HG03060 (cell line): ENCODE measurements around the gene CASP10.
"Not testable (repeated sequence)": the region's sequence is repeated elsewhere in the genome, so short reads cannot be mapped to it uniquely, and the experiment has no call there.

Experiments
- ATAC-seq: cut with Tn5 transposase; IDR thresholded peaks from one replicate; pipeline ENCODE4 v1.9.1; 2021; ENCODE audit warnings: low read depth, moderate number of reproducible peaks; ENCODE audit not compliant: unreplicated experiment

Gene CASP10

DNA sequence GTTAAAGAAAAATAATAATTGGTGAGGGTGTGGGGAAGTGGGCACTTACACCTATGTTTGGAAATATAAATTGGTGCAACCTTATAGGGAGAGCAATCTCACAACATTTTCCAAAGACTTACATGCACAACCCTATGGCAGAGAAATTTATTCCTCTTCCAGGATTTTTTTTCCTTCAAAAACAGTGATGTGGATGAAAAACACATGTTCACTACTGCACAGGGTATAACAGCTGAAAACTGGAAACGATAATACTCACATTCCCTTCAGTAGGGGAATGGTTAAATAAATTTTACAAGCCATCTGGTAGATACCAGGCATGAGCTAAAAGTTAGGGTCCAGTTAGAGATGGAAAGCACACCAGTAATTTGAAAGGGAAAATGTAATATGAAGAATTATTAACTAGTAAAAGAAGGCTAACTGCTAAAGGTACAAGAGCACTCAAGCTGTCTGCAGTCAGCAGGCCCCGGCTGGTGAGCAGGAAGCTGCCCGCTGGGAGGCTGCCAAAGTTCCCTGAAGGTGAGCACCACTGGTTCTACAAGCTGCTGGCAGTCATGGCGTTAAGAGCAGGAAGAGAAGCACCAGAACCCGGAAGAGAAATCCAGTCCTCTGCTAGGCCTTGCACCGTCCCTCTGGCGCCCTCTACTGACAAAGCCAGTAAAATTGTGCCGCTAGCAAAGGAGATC, 49.0 kb downstream of the CASP10 start:
- peak; percentile 42 for ATAC-seq

DNA sequence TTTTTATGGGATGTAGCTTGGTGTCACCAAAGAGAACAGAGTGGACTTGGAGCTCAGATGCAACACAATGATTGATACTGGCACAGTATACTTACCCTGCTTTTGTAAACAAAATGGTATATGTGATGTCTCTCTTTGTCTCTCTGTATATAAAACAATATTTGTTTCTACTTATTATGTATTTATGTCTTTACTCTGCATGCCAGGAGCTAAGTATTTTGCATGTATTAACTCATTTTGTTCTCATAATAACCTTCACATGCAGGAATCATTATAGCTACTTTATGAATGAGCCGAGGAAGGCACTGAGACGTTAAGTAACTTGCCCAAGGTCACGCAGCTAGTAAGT, 49.5 kb downstream of the CASP10 start:
- no peak for ATAC-seq

DNA sequence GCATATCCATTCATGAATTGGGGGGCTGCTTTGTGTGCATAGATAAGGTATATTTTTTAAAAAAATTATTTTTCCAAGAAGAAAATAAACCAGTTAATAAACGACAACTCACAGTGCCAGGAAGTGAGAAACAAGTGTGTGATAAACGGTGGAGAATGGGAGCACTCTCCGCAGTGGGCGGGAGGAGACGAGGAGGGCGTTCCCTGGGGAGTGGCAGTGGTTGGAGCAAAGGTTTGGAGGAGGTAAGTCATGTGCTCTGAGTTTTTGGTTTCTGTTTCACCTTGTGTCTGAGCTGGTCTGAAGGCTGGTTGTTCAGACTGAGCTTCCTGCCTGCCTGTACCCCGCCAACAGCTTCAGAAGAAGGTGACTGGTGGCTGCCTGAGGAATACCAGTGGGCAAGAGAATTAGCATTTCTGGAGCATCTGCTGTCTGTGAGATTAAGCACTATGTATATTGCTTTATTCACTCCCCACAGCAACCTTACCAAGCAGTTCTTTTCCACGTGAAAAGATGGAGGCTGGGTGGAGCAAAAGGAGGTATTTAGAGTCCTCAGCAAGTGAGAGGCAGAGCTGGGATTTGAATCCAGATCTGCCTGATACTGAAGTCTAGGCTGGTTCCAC, 50.4 kb downstream of the CASP10 start:
- ATAC-seq = peak; percentile 81

DNA sequence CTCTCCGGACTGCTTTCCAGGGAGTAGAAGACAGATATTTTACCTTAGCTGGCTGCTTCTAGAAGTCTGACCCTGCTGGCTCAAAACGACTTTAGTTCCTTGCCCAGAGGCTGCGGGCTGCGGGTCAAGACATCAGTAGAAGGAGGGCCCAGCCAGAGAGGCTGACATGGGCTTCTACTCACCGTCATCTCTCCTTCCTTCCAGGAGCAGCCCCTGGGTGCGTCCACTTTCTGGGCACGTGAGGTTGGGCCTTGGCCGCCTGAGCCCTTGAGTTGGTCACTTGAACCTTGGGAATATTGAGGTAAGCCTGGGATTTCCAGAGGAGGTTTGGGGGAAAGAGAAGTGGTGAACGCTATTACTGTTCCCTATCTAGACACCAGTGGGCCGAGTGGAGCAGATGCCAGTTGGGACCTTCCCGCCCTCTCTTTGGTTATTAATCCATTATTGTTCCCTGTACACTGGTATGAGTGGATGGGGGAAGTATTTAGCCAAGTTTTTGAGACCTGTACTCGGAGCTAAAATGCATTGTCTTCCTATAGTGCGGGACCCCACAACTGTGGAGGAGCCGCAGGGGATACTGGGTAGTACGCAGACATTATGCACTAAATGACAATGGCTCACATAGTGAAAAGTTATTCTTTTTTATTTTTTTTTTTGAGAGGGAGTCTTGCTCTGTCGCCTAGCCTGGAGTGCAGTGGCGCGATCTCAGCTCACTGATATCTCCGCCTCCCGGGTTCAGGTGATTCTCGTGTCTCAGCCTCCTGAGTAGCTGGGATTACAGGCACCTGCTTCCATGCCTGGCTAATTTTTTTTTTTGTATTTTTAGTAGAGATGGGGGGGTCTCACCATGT, 51.1 kb downstream of the CASP10 start:
- ATAC-seq = no peak

DNA sequence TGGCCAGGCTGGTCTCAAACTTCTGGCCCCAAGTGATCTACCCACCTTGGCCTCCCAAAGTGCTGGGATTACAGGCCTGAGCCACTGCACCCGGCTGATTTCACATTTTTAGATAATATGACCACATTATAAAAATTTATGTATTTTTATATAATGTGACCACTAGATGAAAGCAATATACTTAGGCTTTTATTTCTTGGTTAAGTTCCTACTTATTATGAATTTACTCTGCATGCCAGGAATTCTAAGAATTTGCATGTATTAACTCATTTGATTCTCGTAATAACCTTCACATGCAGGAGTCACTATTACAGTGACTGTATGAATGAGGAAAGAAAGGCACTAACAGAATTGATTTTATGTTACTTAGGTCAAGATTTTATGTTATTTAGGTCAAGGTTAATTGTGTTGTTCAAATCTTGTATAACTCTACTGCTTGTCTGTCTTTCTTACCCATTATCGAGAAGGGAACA, 51.8 kb downstream of the CASP10 start:
- no peak for ATAC-seq

- no peak for ATAC-seq
Observed at GRCh38 chr2:201235860-201236811, 53.2 kb downstream of the CASP10 start.

DNA sequence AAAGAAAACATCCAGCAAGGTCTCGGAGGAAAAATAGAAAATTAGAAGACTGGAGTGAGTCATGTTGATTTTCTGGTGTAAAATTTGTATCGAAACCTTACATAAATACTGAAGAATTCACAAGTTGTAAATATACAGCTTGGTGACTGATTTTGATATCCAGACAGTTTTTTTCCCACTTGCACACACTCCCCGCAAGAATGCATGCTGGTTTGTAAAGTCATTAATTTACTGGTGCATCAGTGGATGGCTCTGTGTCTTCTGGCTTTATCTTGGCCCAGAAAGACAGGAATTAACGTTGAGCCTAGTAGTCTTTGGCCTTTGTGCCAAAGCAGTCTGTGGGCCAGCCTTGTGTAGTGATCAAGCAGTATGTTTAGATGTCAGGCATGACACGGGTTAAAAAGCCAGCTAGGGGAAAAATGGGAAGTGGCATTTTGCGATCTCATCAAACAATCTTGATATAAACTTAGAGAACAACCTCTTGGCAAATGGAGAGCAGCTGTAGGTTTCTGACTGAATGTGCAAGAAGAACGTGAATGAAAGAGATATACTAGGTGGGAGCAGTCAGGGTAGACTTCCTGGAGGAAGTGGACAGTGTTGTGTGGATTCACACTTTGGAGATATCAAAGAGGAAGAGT, 54.7 kb downstream of the CASP10 start:
- no peak for ATAC-seq

DNA sequence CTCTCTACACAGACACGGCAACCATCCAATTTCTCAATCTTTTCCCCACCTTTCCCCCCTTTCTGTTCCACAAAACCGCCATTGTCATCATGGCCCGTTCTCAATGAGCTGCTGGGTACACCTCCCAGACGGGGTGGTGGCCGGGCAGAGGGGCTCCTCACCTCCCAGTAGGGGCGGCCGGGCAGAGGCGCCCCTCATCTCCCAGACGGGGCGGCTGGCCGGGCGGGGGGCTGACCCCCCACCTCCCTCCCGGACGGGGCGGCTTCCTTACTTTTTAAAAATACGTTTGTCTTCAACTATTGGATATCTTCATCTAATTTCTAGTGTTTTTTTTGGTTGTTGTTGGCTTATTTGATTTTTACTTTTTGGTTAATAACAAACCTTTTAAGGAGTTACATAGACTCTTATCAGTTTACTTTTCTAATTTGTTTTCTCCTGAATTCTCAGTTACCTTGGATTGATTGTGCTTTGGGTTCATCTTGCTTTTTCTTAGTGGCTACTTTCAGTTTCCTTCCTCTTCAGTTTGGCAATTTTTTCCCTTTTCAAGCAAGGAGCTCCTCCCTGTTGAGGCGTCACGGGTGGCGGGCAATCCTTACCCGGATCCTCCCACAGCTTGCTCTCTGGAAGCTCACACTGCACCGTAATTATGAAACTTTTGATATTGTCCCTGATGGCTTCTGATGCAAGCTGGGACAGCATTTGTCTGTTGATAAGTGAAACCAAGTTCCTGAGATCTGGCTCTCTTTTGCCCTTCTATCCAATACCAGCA, 56.4 kb downstream of the CASP10 start:
- not testable (repeated sequence) for ATAC-seq

DNA sequence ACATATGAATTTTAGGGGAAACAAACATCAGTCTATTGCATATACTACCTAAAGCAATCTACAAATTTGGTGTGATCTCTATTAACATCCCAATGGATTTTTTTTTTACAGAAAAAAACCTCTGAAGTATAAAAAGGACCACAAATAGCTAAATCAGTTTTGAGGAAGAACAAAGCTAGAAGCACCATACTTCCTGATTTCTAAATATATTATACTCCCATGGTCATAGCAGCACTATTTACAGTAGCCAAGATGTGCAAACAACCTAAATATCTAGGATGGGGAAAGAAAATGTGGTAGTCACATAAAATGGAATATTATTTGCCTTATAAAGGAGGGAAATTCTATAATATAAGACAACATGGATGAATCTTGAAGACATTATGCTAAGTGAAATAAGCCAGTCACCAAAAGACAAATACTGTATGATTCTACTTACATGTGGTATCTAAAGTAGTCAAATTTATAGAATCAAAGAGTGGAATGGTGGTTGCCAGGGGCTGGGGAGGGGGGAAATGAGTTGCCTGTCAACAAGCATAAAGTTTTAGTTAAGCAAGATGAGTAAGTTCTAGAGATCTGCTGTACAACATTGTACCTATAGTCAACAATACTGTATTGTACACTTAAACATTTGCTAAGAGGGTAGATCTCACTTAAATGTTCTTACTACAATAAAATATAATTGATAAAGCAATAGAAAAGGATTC, 59.8 kb downstream of the CASP10 start:
- no peak for ATAC-seq

- ATAC-seq = no peak
Observed at GRCh38 chr2:201244829-201245228, 61.9 kb downstream of the CASP10 start.

GRCh38 chr2:201246280-201246679, 63.3 kb downstream of the CASP10 start:
- no peak for ATAC-seq

DNA sequence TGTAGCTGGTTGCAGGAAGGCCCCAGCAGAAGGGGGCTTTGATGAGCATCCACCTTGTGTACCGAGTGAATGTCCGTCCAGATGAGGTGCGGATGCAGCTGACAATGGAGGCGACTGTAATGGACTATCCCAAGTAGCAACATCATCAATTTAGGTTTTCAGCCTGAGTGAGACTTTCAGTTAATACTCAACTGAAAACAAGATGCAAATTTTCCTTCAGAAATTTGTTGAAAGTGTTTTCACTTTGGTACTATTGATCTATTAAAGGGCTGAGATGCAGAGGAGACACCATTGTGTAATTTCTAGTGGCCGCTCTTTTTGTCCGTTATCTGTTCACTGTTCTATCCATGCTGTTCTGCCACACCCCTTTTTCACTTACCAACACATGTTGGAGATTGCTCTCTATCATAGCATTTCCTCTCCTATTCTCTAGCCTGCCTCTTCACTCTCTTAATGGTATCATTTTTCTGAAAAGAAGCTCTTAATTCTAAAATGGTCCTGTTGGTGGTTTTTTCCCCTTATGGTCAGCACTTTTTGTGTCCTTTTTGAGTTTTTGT, 65.4 kb downstream of the CASP10 start:
- ATAC-seq = no peak

DNA sequence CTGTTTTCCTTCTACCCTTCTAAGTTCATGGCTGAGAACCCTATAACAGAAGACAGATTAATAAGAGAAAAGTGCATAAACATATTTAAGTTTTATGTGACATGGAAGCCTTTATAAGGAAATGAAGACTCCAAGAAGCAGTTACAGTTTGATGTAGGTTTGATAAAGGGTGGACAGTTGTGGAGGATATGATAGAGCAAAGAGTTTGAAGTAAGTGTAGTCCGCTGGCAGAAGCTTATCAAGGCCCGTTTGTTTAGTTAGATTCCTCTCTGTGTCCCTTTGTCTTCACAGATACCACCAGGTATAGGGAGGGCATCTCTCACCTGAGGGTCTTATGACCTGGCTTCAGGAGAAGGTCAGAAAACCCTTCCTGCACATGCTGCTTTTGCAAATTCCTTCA, 66.9 kb downstream of the CASP10 start:
- no peak for ATAC-seq

- no peak for ATAC-seq
Observed at GRCh38 chr2:201250741-201251140, 67.8 kb downstream of the CASP10 start.

GRCh38 chr2:201254081-201254730, 71.3 kb downstream of the CASP10 start:
- no peak for ATAC-seq

DNA sequence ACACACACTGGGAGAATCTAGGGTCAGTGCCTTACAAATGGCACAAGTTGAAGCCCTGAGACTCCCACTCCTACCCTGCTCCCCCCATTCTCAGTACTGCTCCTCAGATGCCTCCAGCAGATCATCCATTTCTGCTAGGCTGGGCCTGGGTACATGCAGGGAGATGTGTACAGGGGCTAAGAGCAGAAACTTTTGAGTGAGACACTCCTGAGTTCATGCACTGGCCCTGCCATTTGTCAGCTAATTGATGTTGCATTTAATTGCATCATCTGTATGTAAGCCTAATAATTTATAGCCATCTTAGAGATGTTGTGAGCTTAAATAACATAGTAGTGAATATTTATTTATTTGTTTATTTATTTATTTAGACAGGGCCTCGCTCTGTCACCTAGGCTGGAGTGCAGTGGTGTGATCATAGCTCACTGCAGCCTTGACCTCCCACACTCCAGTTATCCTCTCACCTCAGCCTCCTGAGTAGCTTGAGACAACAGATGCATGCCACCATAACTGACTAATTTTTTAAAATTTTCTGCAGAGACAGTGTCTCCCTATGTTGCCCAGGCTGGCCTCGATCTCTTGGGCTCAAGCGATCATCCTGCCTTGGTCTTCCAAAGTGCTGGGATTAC, 72.6 kb downstream of the CASP10 start:
- ATAC-seq = no peak

GRCh38 chr2:201256082-201256481, 73.1 kb downstream of the CASP10 start:
- ATAC-seq = no peak
